Spleen (tissue), 7 donors: ENCODE measurements around the gene DNAJB8.

Experiments
- POLR2A ChIP-seq, 3 donors: fragments of 450-650 bp; IDR thresholded peaks; one replicate each; pipeline ENCODE4 v1.5.1; 2017; ENCODE audit warnings: antibody characterized with exemption in 3 of 3, mild to moderate bottlenecking in 1 of 3
- POLR2AphosphoS5 ChIP-seq, 3 donors: sonication (generic); formaldehyde crosslinking; IDR thresholded peaks; one replicate each; pipeline ENCODE4 v1.5.1; 2017; ENCODE audit warnings: antibody characterized with exemption in 3 of 3
- TF ChIP-seq, protein P1 (sequence below), 11 experiments: fragments of 200-600 bp in 7 of 11; fragments of 450-650 bp in 4 of 11; sonication (generic) in 4 of 11; IDR thresholded peaks in 8 of 11; conservative IDR thresholded peaks in 3 of 11; 1 replicate in 7 of 11; 2 replicates in 4 of 11; pipeline versions ENCODE4 v1.4.0 to v1.8.0; 2016 to 2021; ENCODE audit warnings: antibody characterized with exemption in 11 of 11, inconsistent platforms in 4 of 11, mild to moderate bottlenecking in 1 of 11
- donor health status: DM: no; HTN: no; CAD: no; lungs with moderate emphysema.
- donor health status: DM: no; HTN: no; CAD: no.
- donor health status: DM: no; HTN: no; CAD: no.

DNA sequence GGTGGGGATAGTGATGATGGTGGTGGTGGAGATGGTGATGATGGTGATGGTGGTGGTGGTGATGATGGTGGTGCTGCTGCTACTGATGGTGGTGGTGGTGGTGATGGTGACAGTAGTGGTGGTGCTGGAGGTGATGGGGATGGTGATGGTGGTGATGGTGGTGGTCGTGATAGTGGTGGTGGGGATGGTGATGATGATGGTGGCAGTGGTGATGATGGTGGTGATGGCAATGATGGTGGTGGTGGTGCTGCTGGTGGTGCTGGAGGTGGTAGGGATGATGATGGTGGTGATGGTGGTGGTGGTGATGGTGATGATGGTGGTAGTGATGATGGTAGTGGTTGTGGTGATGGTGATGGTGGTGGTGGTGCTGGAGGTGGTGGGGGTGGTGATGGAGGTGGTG is 21.3 kb downstream of the DNAJB8 start:
- TF ChIP-seq, protein P1, sequence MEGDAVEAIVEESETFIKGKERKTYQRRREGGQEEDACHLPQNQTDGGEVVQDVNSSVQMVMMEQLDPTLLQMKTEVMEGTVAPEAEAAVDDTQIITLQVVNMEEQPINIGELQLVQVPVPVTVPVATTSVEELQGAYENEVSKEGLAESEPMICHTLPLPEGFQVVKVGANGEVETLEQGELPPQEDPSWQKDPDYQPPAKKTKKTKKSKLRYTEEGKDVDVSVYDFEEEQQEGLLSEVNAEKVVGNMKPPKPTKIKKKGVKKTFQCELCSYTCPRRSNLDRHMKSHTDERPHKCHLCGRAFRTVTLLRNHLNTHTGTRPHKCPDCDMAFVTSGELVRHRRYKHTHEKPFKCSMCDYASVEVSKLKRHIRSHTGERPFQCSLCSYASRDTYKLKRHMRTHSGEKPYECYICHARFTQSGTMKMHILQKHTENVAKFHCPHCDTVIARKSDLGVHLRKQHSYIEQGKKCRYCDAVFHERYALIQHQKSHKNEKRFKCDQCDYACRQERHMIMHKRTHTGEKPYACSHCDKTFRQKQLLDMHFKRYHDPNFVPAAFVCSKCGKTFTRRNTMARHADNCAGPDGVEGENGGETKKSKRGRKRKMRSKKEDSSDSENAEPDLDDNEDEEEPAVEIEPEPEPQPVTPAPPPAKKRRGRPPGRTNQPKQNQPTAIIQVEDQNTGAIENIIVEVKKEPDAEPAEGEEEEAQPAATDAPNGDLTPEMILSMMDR (IDR thresholded peaks at IDR 0.05 in 8 of 11, conservative IDR thresholded peaks at IDR 0.05 in 3 of 11): no peak
- TF ChIP-seq POLR2AphosphoS5 (IDR thresholded peaks at IDR 0.05) (no peak), POLR2A (IDR thresholded peaks at IDR 0.05) (no peak)
